Neural progenitor cell (in vitro differentiated cells): ENCODE results near the gene MARCHF3. TPM values are rescaled to one million over a fixed set of nuclear protein-coding genes. Genes with fewer than 3 reads are reported as not detected.

Source experiments
- DNase-seq: peaks from one replicate; pipeline ENCODE4 v3.0.0-alpha.2; 2016; ENCODE audit warnings: low spot score
- H2AFZ ChIP-seq: fragments of 200-600 bp; sonication (generic); replicated peaks from 2 replicates; pipeline ENCODE4 v1.6.1; 2016; ENCODE audit warnings: antibody characterized with exemption
- H3F3A ChIP-seq: fragments of 200-600 bp; sonication (generic); 2 replicates; pipeline ENCODE4 v1.6.1; 2016; ENCODE audit warnings: antibody characterized with exemption, low read depth
- H3K27ac ChIP-seq: fragments of 200-600 bp; sonication (generic); 2 replicates; pipeline ENCODE4 v1.5.1; 2016; ENCODE audit warnings: mild to moderate bottlenecking
- H3K27me3 ChIP-seq: fragments of 200-600 bp; sonication (generic); 2 replicates; pipeline ENCODE4 v1.6.1; 2016; ENCODE audit warnings: mild to moderate bottlenecking, moderate library complexity
- H3K36me3 ChIP-seq: fragments of 200-600 bp; sonication (generic); 2 replicates; pipeline ENCODE4 v1.5.1; 2016
- H3K4me1 ChIP-seq: fragments of 200-600 bp; sonication (generic); 2 replicates; pipeline ENCODE4 v1.6.1; 2016; ENCODE audit warnings: mixed run types
- H3K4me2 ChIP-seq: fragments of 200-600 bp; sonication (generic); 2 replicates; pipeline ENCODE4 v1.6.1; 2016
- H3K4me3 ChIP-seq: fragments of 200-600 bp; sonication (generic); 2 replicates; pipeline ENCODE4 v1.5.1; 2016
- H3K79me2 ChIP-seq: fragments of 200-600 bp; sonication (generic); 2 replicates; pipeline ENCODE4 v1.6.1; 2016; ENCODE audit warnings: low read depth
- H3K9ac ChIP-seq: fragments of 200-600 bp; sonication (generic); 2 replicates; pipeline ENCODE4 v1.6.1; 2016
- H3K9me3 ChIP-seq: fragments of 200-600 bp; sonication (generic); 2 replicates; pipeline ENCODE4 v1.5.1; 2016; ENCODE audit warnings: low read depth
- H4K20me1 ChIP-seq: fragments of 200-600 bp; sonication (generic); 2 replicates; pipeline ENCODE4 v1.6.1; 2016; ENCODE audit warnings: low read depth
- H3K27ac Mint-ChIP-seq: 3 replicates; pipeline ENCODE4 v1.8.0; 2021; ENCODE audit warnings: mixed read lengths
- H3K27me3 Mint-ChIP-seq: 2 replicates; pipeline ENCODE4 v1.8.0; 2022; ENCODE audit warnings: low read depth, mild to moderate bottlenecking, inconsistent platforms, moderate library complexity, mixed read lengths; ENCODE audit not compliant: insufficient read depth
- H3K36me3 Mint-ChIP-seq: 3 replicates; pipeline ENCODE4 v1.8.0; 2021; ENCODE audit warnings: mixed read lengths
- H3K4me1 Mint-ChIP-seq: 3 replicates; pipeline ENCODE4 v1.8.0; 2021; ENCODE audit warnings: mixed read lengths
- H3K4me3 Mint-ChIP-seq: 3 replicates; pipeline ENCODE4 v1.8.0; 2021; ENCODE audit warnings: mild to moderate bottlenecking, moderate library complexity, mixed read lengths
- H3K9me3 Mint-ChIP-seq: 3 replicates; pipeline ENCODE4 v1.8.0; 2020; ENCODE audit warnings: mixed read lengths
- EZH2 ChIP-seq: fragments of 200-600 bp; sonication (generic); IDR thresholded peaks from 2 replicates; pipeline ENCODE4 v1.6.1; 2017; ENCODE audit warnings: antibody characterized with exemption, mild to moderate bottlenecking, moderate library complexity
- EZH2phosphoT487 ChIP-seq: fragments of 200-600 bp; sonication (generic); IDR thresholded peaks from 2 replicates; pipeline ENCODE4 v1.6.1; 2017; ENCODE audit warnings: antibody characterized with exemption
- total RNA-seq: library from RNA; depleted of rRNA; stranded (reverse); fragments of >200 nt; gene quantifications from 2 replicates; pipeline ENCODE4 v1.2.3, GENCODE V29; 2015; ENCODE audit warnings: low replicate concordance
- TF ChIP-seq, protein P1 (sequence below): fragments of 200-600 bp; sonication (generic); IDR thresholded peaks from 2 replicates; pipeline ENCODE4 v1.5.1; 2017; ENCODE audit warnings: antibody characterized with exemption, mild to moderate bottlenecking

The MARCHF3 gene
- total RNA-seq, 1 donor from 2014 or later = 6.1 TPM

DNA sequence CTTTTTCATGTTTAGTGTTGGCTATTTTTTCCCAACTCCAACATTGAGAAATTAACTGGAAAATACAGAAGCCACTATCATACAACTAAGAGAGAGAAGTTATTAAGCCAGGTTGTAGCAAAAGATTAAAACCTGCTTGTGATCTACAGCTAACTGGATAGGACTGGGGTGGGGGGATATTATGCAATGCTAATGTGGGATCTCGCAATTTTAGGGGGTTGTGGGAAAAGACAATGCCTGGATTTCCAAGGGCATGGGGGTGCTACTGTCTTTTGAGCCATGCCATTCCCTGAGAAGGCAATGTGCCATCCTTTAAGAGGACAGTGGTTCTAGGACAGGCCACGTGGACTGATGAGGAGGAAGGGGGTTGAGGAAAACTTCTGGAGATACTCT is 46.5 kb downstream of the MARCHF3 start:
- no peaks in the 10 kb centered on the region for H4K20me1 ChIP-seq
- no peaks in the 10 kb centered on the region for H3F3A ChIP-seq
- no peak overlapping the region for H3K27ac ChIP-seq
- TF ChIP-seq EZH2phosphoT487 (no peak), EZH2 (no peak)
- TF ChIP-seq, protein P1, sequence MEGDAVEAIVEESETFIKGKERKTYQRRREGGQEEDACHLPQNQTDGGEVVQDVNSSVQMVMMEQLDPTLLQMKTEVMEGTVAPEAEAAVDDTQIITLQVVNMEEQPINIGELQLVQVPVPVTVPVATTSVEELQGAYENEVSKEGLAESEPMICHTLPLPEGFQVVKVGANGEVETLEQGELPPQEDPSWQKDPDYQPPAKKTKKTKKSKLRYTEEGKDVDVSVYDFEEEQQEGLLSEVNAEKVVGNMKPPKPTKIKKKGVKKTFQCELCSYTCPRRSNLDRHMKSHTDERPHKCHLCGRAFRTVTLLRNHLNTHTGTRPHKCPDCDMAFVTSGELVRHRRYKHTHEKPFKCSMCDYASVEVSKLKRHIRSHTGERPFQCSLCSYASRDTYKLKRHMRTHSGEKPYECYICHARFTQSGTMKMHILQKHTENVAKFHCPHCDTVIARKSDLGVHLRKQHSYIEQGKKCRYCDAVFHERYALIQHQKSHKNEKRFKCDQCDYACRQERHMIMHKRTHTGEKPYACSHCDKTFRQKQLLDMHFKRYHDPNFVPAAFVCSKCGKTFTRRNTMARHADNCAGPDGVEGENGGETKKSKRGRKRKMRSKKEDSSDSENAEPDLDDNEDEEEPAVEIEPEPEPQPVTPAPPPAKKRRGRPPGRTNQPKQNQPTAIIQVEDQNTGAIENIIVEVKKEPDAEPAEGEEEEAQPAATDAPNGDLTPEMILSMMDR = no peak
- no peak for DNase-seq
- H3K4me1 ChIP-seq = peaks cover 6% of the 10 kb centered on the region
- H3K4me2 ChIP-seq = no peak overlapping the region
- Mint-ChIP-seq H3K27ac (no peak overlapping the region), H3K9me3 (no peaks in the 10 kb centered on the region), H3K27me3 (peaks cover 2% of the 10 kb centered on the region), H3K4me1 (no peaks in the 10 kb centered on the region), H3K4me3 (no peak overlapping the region), H3K36me3 (no peaks in the 10 kb centered on the region)
- no peaks in the 10 kb centered on the region for H3K36me3 ChIP-seq
- no peaks in the 10 kb centered on the region for H3K9me3 ChIP-seq
- H2AFZ ChIP-seq = no peak overlapping the region
- H3K27me3 ChIP-seq = no peaks in the 10 kb centered on the region
- no peaks in the 10 kb centered on the region for H3K79me2 ChIP-seq
- no peak overlapping the region for H3K4me3 ChIP-seq
- no peak overlapping the region for H3K9ac ChIP-seq

DNA sequence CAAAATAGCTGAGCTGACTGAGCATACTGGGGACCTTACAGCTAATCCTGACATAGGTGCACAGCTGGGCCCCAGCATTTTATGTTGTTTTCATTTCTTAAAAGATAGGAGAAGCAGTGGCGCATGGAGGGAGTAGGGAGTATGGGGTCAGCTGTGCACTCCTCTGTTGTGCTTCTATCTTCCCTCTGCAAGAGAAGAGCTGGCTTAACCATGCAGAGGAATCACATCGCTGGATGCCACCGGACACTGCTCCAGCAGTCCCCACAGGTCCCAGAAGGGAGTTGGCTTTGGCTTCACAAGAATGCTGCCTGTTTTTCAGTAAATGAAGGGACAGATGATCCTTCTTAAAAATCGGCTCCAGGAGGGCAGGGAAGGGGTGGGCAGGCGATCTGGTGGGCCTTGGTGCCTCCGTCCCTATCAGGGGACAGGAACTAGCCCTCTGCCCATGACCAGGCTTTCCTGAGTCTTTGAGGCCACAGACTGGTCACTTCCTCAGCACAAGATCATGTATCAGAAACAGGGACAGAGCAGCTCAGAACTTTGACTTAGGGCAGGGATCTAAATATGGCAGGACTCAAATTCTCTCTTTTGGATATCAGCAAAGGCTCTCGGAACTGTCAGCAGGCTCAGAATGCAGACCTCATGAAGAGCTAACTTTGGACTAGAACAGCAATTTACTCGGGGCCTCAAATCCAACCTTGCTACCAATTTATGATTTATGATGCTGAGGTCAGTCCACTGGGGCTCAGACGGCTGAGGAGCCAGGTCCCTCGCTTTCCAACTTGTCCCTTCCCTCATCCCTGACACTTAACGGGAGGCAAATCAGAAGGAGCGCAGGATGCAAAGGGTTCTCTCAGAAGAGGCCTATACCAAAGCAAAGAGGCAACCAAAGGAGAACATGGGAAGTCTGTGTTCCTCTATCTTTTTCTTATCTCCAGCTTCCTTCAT is 47.2 kb downstream of the MARCHF3 start:
- Histone ChIP-seq H3K27me3 (no peaks in the 10 kb centered on the region), H3K9me3 (no peaks in the 10 kb centered on the region), H2AFZ (no peak overlapping the region), H3K36me3 (no peaks in the 10 kb centered on the region), H3K27ac (no peak overlapping the region), H3K79me2 (no peaks in the 10 kb centered on the region), H3K4me3 (no peak overlapping the region), H3F3A (no peaks in the 10 kb centered on the region), H4K20me1 (no peaks in the 10 kb centered on the region), H3K9ac (no peak overlapping the region), H3K4me1 (peaks cover 5% of the 10 kb centered on the region), H3K4me2 (no peak overlapping the region)
- no peaks in the 10 kb centered on the region for H3K9me3 Mint-ChIP-seq
- H3K36me3 Mint-ChIP-seq = no peaks in the 10 kb centered on the region
- H3K27ac Mint-ChIP-seq = no peak overlapping the region
- peaks cover 2% of the 10 kb centered on the region for H3K27me3 Mint-ChIP-seq
- DNase-seq = no peak
- H3K4me3 Mint-ChIP-seq = no peak overlapping the region
- H3K4me1 Mint-ChIP-seq = no peaks in the 10 kb centered on the region
- TF ChIP-seq EZH2phosphoT487 (no peak), EZH2 (no peak)
- TF ChIP-seq, protein P1 = no peak

DNA sequence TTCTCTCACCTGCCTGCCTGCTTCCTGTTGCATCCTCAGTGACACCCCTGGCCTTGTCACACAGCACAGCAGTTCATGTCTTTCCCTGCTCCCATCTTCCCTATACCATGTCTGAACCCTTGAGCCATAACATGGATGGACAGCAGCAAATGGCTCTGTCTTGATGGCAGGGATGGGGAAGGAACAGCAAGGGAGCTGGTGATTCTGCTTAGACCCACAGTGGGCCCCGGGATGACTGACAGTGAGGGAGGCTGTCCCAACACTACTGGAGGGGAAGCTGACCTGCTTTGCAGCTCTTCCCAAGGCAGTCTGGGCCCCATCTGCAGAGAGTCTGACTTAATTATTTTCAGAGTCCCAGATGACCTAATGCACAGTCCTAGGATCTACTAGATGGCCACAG is 48.2 kb downstream of the MARCHF3 start:
- H3K27ac Mint-ChIP-seq = no peak overlapping the region
- Histone ChIP-seq H3K4me3 (no peak overlapping the region), H3K9ac (no peak overlapping the region), H3K4me2 (no peak overlapping the region), H3K36me3 (no peaks in the 10 kb centered on the region), H3K79me2 (no peaks in the 10 kb centered on the region), H4K20me1 (no peaks in the 10 kb centered on the region), H3F3A (no peaks in the 10 kb centered on the region), H3K9me3 (no peaks in the 10 kb centered on the region), H3K4me1 (no peaks in the 10 kb centered on the region), H3K27ac (no peak overlapping the region), H2AFZ (no peak overlapping the region), H3K27me3 (no peaks in the 10 kb centered on the region)
- no peak for DNase-seq
- H3K27me3 Mint-ChIP-seq = peaks cover 2% of the 10 kb centered on the region
- no peaks in the 10 kb centered on the region for H3K36me3 Mint-ChIP-seq
- TF ChIP-seq, protein P1 = no peak
- TF ChIP-seq EZH2 = no peak
- TF ChIP-seq EZH2phosphoT487 = no peak
- H3K9me3 Mint-ChIP-seq = no peaks in the 10 kb centered on the region
- H3K4me3 Mint-ChIP-seq = no peak overlapping the region
- no peaks in the 10 kb centered on the region for H3K4me1 Mint-ChIP-seq
